ENCODE data around the gene LRRC45.

Gene LRRC45

DNA sequence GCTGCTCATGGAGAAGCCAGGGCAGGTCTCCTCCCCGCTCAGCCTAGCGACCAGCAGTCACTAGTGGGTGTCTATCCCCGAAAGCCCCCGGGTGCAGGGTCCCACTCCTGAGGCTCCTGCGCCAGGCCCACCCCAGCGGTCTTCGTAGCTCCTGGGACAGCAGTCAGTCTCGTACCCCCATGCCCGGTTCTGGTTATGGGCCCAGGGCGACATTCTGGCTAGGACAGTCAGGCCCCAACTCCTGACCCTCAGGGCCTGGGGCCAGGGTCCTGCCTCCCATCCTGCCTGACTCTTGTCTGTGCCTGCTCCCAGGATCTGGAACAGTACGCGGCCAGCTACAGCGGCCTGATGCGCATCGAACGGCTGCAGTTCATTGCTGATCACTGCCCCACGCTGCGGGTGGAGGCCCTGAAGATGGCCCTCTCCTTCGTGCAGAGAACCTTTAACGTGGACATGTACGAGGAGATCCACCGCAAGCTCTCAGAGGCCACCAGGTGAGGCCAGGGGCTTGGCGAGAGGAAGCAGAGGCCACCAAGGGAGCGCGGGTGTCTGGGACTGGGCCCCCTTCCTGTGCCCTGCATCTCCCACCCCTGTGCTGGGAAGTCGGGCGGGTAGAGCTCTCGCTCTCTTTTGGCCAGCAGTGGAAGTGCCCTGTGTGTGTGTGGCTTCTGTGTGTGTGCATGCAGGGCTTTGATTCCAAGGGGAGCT, 30.6 kb downstream of the LRRC45 start:
- no peak for DNase-seq

GRCh38 chr17:82054351-82055022, 31.4 kb downstream of the LRRC45 start:
- no peak for DNase-seq

- DNase-seq = no peak
Measured at GRCh38 chr17:82055023-82055964, 32.2 kb downstream of the LRRC45 start.

GRCh38 chr17:82055965-82056728, 33.0 kb downstream of the LRRC45 start:
- DNase-seq = no peak

GRCh38 chr17:82056729-82057621, 33.9 kb downstream of the LRRC45 start:
- DNase-seq = no peak

GRCh38 chr17:82058230-82058854, 35.2 kb downstream of the LRRC45 start:
- DNase-seq = no peak

DNA sequence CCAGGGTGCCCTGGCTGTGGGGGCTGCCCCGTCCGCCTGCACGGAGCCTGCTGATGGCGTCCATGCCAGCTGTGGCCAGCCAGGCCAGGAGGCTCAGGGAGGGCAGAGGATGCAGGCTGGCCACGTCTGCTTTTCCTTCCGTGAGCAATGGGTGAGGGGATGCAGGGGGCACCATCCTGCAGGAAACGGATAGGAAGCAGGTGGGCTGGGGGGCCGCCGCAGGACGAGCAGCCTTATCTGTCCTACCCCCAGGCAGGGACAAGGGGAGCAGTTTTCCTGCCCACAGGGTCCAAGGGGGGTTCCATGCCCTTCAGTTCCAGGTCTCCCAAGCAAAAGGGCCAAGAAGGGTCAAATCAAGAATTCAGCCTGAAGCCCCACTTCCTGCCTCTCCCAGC, 35.7 kb downstream of the LRRC45 start:
- DNase-seq = no peak

DNA sequence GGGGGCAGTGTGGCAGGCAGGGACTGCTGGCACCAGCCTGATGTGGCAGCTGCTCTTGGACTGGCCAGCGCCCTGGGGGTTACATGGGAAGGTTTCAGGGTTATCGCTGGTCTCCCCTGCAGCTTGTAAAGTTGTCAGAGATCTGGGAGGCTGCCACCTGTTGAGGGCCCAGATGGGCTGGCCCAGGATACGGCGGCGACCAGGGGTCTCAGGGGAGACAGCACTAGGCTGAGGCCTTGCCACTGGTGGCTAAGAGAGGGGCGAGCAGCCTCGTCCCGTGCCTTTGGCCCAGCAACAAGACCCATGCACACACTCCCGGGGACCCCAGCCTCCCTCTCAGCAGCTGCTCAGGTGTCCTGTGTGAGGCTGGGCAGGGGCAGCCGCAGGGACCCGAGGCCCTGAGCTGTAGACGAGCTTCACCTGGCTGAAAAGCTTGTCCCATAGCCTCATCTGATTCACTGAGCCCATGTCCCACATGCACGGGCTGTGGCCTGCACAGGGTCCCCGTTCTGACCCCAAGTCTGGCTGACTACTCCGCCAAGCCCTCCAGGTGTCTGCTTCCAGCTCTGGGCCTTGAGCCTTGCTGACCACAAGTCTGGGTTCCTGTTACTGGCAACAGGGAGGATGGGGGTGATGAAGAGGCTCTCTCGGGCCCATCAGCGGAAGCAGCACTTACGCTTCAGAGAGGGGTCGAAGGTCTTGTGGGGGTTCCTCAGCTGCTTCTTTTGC, 36.3 kb downstream of the LRRC45 start:
- no peak for DNase-seq

GRCh38 chr17:82060001-82060380, 36.9 kb downstream of the LRRC45 start:
- DNase-seq = no peak

- DNase-seq = no peak
Measured at GRCh38 chr17:82060614-82061013, 37.5 kb downstream of the LRRC45 start.

GRCh38 chr17:82061047-82061925, 38.2 kb downstream of the LRRC45 start:
- DNase-seq = no peak

- no peak for DNase-seq
Measured at GRCh38 chr17:82062076-82062983, 39.2 kb downstream of the LRRC45 start.

DNA sequence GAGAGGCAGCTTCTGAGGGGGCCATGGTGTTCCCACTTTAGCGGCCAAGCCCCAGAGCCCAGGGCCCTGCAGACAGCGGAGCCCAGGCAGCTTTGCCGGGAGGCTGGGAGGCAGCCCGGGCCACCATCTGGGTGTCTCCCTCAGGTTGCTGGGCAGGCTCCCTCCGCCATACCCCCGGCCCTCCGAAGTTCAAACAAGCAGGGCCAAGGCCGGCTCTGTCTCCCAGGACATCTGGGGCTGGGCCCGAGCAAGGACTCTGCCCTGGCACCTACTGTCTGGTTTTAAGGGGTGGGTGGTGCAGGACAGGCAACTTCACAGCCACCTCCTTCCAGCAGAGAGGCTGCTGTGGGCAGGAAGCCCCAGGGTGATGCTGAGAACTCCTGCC, 39.9 kb downstream of the LRRC45 start:
- no peak for DNase-seq

DNA sequence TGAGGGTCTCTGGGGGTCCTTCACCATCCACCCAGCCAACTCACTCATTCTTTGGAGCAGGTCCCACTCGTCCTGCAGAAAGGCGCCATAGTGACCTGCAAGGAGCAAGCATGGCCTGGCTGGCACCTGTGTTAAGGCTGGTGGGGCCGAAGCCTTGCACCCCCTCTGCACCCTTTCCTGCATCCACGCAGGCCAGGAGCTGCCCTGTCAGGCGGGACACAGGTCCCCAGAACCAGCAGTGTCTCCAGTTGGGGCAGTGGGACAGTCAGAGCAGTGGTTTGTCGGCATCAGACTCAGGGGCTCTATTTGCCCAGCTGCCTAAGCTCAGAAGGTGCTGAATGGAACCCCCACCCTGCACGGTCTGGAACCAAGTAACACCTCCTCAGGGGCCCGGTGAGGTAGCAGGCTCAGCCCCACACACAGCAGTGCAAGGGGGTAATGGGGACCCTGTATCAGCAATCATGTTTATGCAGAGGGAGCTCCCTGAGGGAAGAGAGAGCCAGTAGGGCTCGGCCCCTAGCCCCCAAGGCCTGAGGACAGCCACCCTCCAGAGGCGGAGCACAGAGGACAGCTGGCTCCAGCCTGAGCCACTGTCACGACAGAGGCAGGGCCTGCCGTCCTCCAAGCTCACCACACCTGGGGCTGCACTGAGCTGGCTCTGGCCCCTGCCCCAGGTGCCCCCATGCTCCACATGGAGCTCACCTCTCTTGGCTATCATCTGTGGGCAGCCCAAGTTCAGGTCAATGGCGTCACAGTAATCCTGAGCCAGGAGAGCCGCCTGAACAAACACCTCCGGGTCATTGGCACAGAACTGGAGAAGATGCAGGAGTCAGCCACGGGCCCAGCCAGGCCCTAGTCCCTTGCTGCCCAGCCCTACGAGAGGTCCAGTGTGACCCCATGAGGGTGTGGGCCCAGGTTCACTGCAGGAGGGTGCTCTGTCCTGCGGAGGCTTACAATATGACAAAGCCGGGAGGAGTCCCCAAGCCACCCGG, 40.6 kb downstream of the LRRC45 start:
- DNase-seq = no peak

DNA sequence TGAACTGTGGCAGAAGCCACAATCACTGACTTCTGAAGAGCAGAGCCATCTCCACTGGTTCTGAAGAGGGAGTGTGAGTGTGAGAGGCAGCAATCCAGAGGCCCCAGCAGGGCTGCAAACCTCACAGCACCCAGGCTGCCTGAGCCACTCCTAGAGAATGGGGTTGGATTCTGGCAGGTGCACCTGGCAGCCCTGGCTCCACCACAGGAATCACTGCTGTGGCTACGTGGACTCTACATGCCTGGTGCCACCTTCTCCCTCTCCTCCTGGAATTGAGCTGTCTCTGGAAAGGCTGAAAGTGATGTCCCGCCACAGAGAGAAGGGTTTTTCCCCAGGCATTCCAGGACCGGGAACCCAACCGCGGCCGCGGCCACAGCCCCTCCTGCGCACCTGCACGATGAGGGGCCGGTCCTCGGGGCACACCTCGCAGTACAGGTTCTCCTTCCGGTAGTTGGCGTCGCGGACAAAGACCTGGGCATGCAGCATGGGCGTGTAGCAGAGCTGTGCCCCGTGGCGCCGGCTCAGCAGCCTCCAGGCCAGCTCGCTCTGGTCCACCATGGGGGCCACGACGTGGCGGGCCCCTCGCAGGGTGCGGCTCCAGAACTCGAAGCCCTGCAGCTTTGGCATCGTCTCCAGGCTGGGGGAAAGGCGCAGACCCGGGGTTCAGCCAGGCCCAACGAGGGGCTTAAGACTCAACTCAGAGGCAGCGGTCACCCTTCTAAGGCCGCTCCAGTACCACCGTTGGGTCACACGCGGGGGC, 41.5 kb downstream of the LRRC45 start:
- no peak for DNase-seq

- DNase-seq = no peak
Measured at GRCh38 chr17:82065193-82065637, 42.1 kb downstream of the LRRC45 start.
